Mammary epithelial cell (primary cell): ENCODE measurements around the gene LAMC3.

Experiments used
- CTCF ChIP-seq, 2 donors: IDR thresholded peaks in 1 of 2; conservative IDR thresholded peaks in 1 of 2; 2 replicates each; pipeline ENCODE4 v1.5.1; 2011 to 2012; ENCODE audit warnings: inconsistent platforms in 2 of 2, low read length in 2 of 2, mild to moderate bottlenecking in 2 of 2, control low read depth in 1 of 2, low read depth in 1 of 2; ENCODE audit not compliant: insufficient read depth in 1 of 2; ENCODE audit errors: extremely low read depth in 1 of 2
- EZH2 ChIP-seq: IDR thresholded peaks from 2 replicates; pipeline ENCODE4 v1.6.1; 2012; ENCODE audit warnings: low read length, inconsistent platforms, borderline replicate concordance

GRCh38 chr9:131094622-131095021, 85.6 kb downstream of the LAMC3 start:
- TF ChIP-seq CTCF (conservative IDR thresholded peaks at IDR 0.05 in 1 of 2, IDR thresholded peaks at IDR 0.05 in 1 of 2; ENCODE audit: extremely low read depth in 1 of 2, insufficient read depth in 1 of 2, low read depth in 1 of 2, low read length in 2 of 2), result no peak
- TF ChIP-seq EZH2, result no peak
